GM19351 (cell line): ENCODE measurements around the gene NRK.
"Not testable (repeated sequence)": the region's sequence is repeated elsewhere in the genome, so short reads cannot be mapped to it uniquely, and the experiment has no call there.

Experiments used
- ATAC-seq: cut with Tn5 transposase; IDR thresholded peaks from one replicate; pipeline ENCODE4 v1.9.1; 2021; ENCODE audit warnings: mild to moderate bottlenecking, moderate library complexity; ENCODE audit not compliant: unreplicated experiment

NRK gene

GRCh38 chrX:105876658-105877057 lies 54.3 kb downstream of the NRK start:
- no peak for ATAC-seq

GRCh38 chrX:105880491-105880890 lies 58.2 kb downstream of the NRK start:
- ATAC-seq, result no peak

- ATAC-seq, result no peak
Observed at GRCh38 chrX:105882581-105883275, 60.4 kb downstream of the NRK start.

- ATAC-seq, result no peak
Observed at GRCh38 chrX:105894721-105895120, 72.4 kb downstream of the NRK start.

GRCh38 chrX:105909576-105909975 lies 87.2 kb downstream of the NRK start:
- ATAC-seq, result no peak

- no peak for ATAC-seq
Observed at GRCh38 chrX:105910563-105911105, 88.3 kb downstream of the NRK start.

GRCh38 chrX:105945266-105945665 lies 122.9 kb downstream of the NRK start:
- ATAC-seq, result no peak

- no peak for ATAC-seq
Observed at GRCh38 chrX:105969487-105969886, 147.1 kb downstream of the NRK start.

GRCh38 chrX:105972690-105973386 lies 150.5 kb downstream of the NRK start:
- ATAC-seq, result no peak

GRCh38 chrX:105973387-105973739 lies 151.0 kb downstream of the NRK start:
- ATAC-seq, result no peak

- no peak for ATAC-seq
Observed at GRCh38 chrX:105975382-105975781, 153.0 kb downstream of the NRK start.

- ATAC-seq, result no peak
Observed at GRCh38 chrX:105981772-105982485, 159.6 kb downstream of the NRK start.

GRCh38 chrX:105988487-105988886 lies 166.1 kb downstream of the NRK start:
- not testable (repeated sequence) for ATAC-seq

GRCh38 chrX:105999294-105999693 lies 177.0 kb downstream of the NRK start:
- ATAC-seq, result no peak

- ATAC-seq, result no peak
Observed at GRCh38 chrX:106000203-106000602, 177.9 kb downstream of the NRK start.

- ATAC-seq, result not testable (repeated sequence)
Observed at GRCh38 chrX:106000609-106001008, 178.3 kb downstream of the NRK start.

GRCh38 chrX:106005684-106006083 lies 183.3 kb downstream of the NRK start:
- no peak for ATAC-seq

- ATAC-seq, result no peak
Observed at GRCh38 chrX:106007815-106008214, 185.5 kb downstream of the NRK start.
